OCI-LY3 (cell line): ENCODE data around the gene TEDC2.

Experiments used
- CTCF ChIP-seq: fragments of 200-600, 300-600 bp; sonication (generic); IDR thresholded peaks from 2 replicates; pipeline ENCODE4 v1.5.1; 2014; ENCODE audit warnings: antibody characterized with exemption, low read length, low read depth
- EZH2phosphoT487 ChIP-seq: fragments of 200-600 bp; shearing (Covaris generic); IDR thresholded peaks from 2 replicates; pipeline ENCODE4 v1.6.1; 2018; ENCODE audit warnings: antibody characterized with exemption, mixed run types, low read depth

GRCh38 chr16:2499890-2500429 is 40.1 kb downstream of the TEDC2 start:
- TF ChIP-seq CTCF, result no peak
- TF ChIP-seq EZH2phosphoT487, result no peak
